ENCODE data around the gene ADM5. TPM values are rescaled to one million over a fixed set of nuclear protein-coding genes. Genes with fewer than 3 reads are reported as not detected.

Gene ADM5
- total RNA-seq, 1 donor from 2014 or later: 1.5 TPM

- H3K9me3 Mint-ChIP-seq (ENCODE audit: unreplicated experiment): no peaks in the 10 kb centered on the region
- no peak for TF ChIP-seq CTCF (IDR thresholded peaks at IDR 0.05)
Observed at GRCh38 chr19:49685845-49686332, 3.5 kb upstream of the ADM5 start.

GRCh38 chr19:49686503-49687088 lies 2.8 kb upstream of the ADM5 start:
- no peak for TF ChIP-seq CTCF (IDR thresholded peaks at IDR 0.05)
- Mint-ChIP-seq H3K27ac (ENCODE audit: unreplicated experiment) (no peak overlapping the region), H3K9me3 (ENCODE audit: unreplicated experiment) (no peaks in the 10 kb centered on the region), H3K36me3 (ENCODE audit: unreplicated experiment) (peaks cover 19% of the 10 kb centered on the region), H3K4me1 (ENCODE audit: unreplicated experiment) (peaks cover 23% of the 10 kb centered on the region), H3K4me3 (ENCODE audit: unreplicated experiment) (no peak overlapping the region), H3K27me3 (ENCODE audit: unreplicated experiment) (no peaks in the 10 kb centered on the region)
- no peak for DNase-seq (ENCODE audit: extremely low spot score, unreplicated experiment)

More at GRCh38 chr19:49685845-49686332, 3.5 kb upstream of the ADM5 start:
- DNase-seq (ENCODE audit: extremely low spot score, unreplicated experiment): no peak
- Mint-ChIP-seq H3K4me1 (ENCODE audit: unreplicated experiment) (peaks cover 17% of the 10 kb centered on the region), H3K36me3 (ENCODE audit: unreplicated experiment) (peaks cover 19% of the 10 kb centered on the region), H3K27ac (ENCODE audit: unreplicated experiment) (no peak overlapping the region), H3K4me3 (ENCODE audit: unreplicated experiment) (no peak overlapping the region), H3K27me3 (ENCODE audit: unreplicated experiment) (no peaks in the 10 kb centered on the region)

- TF ChIP-seq CTCF (IDR thresholded peaks at IDR 0.05): no peak
- no peak overlapping the region for H3K4me3 Mint-ChIP-seq (ENCODE audit: unreplicated experiment)
- H3K36me3 Mint-ChIP-seq (ENCODE audit: unreplicated experiment): peaks cover 19% of the 10 kb centered on the region
Observed at GRCh38 chr19:49687150-49687549, 2.2 kb upstream of the ADM5 start.

GRCh38 chr19:49687566-49688316 lies 1.7 kb upstream of the ADM5 start:
- Mint-ChIP-seq H3K27me3 (ENCODE audit: unreplicated experiment) (no peaks in the 10 kb centered on the region), H3K4me1 (ENCODE audit: unreplicated experiment) (peaks cover 30% of the 10 kb centered on the region), H3K27ac (ENCODE audit: unreplicated experiment) (no peak overlapping the region), H3K9me3 (ENCODE audit: unreplicated experiment) (no peaks in the 10 kb centered on the region), H3K36me3 (ENCODE audit: unreplicated experiment) (peaks cover 16% of the 10 kb centered on the region), H3K4me3 (ENCODE audit: unreplicated experiment) (no peak overlapping the region)
- no peak for TF ChIP-seq CTCF (IDR thresholded peaks at IDR 0.05)
- DNase-seq (ENCODE audit: extremely low spot score, unreplicated experiment): no peak

More at GRCh38 chr19:49687150-49687549, 2.2 kb upstream of the ADM5 start:
- Mint-ChIP-seq H3K4me1 (ENCODE audit: unreplicated experiment) (peaks cover 26% of the 10 kb centered on the region), H3K27ac (ENCODE audit: unreplicated experiment) (no peak overlapping the region), H3K27me3 (ENCODE audit: unreplicated experiment) (no peaks in the 10 kb centered on the region), H3K9me3 (ENCODE audit: unreplicated experiment) (no peaks in the 10 kb centered on the region)
- DNase-seq (ENCODE audit: extremely low spot score, unreplicated experiment): no peak

- Mint-ChIP-seq H3K9me3 (ENCODE audit: unreplicated experiment) (no peaks in the 10 kb centered on the region), H3K4me1 (ENCODE audit: unreplicated experiment) (peaks cover 30% of the 10 kb centered on the region), H3K4me3 (ENCODE audit: unreplicated experiment) (no peak overlapping the region), H3K36me3 (ENCODE audit: unreplicated experiment) (peaks cover 16% of the 10 kb centered on the region), H3K27me3 (ENCODE audit: unreplicated experiment) (no peaks in the 10 kb centered on the region), H3K27ac (ENCODE audit: unreplicated experiment) (no peak overlapping the region)
- no peak for TF ChIP-seq CTCF (IDR thresholded peaks at IDR 0.05)
- DNase-seq (ENCODE audit: extremely low spot score, unreplicated experiment): no peak
Observed at GRCh38 chr19:49688531-49689132, 762 bp upstream of the ADM5 start.

All from osteocyte (in vitro differentiated cells).